Measurements from ENCODE around the gene B4GALT5.
A peak's percentile ranks its signal among the peaks of the same experiment; 100 is the strongest.

B4GALT5 gene

GRCh38 chr20:49699200-49699992 lies 14.3 kb downstream of the B4GALT5 start:
- DNase-seq: no peak

- DNase-seq: no peak
These were observed 15.2 kb downstream of the B4GALT5 start for GRCh38 chr20:49698477-49698876.

- peak; percentile 91 for DNase-seq
These were observed 16.6 kb downstream of the B4GALT5 start for GRCh38 chr20:49697071-49697470.

GRCh38 chr20:49696594-49696993 lies 17.1 kb downstream of the B4GALT5 start:
- peak; percentile 46 for DNase-seq

GRCh38 chr20:49695830-49696229 lies 17.8 kb downstream of the B4GALT5 start:
- DNase-seq: no peak

- no peak for DNase-seq
These were observed 19.1 kb downstream of the B4GALT5 start for GRCh38 chr20:49694450-49695071.

- DNase-seq: no peak
These were observed 20.1 kb downstream of the B4GALT5 start for GRCh38 chr20:49693435-49694171.

GRCh38 chr20:49692941-49693340 lies 20.7 kb downstream of the B4GALT5 start:
- DNase-seq: no peak

DNA sequence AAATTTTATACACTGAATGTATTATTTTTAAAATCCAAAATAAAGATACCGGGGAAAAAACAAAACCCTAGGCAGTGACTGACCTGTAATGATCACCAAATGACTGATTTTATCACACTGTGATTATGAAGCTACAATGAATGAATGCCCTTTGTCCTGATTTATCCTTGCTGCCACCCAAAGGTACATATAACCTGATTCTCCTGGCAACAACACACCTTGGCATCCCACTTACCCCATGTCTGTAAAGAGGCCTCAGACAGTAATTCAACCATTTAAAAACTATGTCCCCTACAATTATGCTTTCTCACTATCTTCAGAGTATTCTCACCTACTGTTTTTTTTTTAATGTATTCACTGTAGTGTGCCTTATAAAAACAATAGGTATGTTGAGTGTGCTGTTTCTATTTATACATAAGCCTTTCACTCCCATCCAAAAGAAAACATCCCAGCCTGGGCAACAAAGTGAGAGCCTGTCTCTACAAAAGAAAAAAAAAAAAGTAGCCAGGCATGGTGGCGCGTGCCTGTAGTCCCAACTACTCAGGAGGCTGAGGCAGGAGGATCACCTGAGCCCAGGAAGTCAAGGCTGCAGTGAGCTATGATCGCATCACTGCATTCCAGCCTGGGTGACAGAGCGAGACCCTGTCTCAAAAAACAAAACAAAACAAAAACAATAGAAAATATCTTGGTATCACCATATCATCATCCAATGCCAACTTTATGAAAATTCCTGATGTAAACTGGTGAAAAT lies 21.7 kb downstream of the B4GALT5 start:
- DNase-seq: no peak

GRCh38 chr20:49690899-49691620 lies 22.6 kb downstream of the B4GALT5 start:
- DNase-seq: no peak

DNA sequence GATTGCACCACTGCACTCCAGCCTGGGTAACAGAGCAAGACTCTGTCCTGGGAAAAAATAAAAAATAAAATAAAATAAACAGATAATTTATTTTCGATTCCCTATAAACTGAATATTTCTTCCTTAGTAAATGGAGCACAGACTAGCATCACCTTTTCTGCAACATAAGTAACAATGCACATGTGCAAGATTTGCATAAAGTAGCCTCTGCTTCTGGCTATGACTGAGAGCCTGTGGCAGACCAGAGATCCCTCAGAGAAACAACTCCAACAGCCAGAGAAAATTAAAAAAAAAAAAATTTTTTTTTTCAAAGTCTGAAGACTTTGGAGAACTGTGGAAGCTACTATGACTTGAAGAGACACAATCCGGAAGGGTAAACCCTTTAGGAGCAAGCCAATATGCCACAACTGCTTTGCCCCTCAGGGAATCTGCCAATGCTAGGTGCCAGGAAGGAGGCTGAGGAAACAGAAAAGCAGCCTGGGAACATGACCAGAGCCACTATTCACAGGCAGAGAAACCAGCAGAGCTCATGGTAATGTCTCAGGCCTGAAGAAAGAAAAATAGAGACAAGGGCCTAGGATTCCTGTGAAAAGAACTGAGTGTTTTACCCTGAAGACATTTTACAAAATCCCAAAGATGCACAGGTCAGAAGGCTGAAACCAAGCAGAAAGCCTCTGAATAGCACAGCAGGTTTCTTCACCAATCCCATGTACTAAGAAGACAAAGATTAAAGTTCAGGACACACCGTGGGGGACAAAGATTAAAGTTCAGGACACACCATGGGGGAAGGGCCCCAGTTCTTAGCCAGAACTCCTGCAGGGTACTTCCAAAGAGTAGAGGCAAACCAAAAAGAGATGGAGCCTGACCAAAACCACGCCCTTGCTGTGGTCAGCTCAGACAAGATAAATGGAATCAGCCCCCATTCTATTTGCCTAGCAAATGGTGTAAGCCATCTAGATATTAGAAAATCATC lies 25.8 kb downstream of the B4GALT5 start:
- DNase-seq: no peak

GRCh38 chr20:49685809-49686208 lies 27.9 kb downstream of the B4GALT5 start:
- no peak for DNase-seq

DNA sequence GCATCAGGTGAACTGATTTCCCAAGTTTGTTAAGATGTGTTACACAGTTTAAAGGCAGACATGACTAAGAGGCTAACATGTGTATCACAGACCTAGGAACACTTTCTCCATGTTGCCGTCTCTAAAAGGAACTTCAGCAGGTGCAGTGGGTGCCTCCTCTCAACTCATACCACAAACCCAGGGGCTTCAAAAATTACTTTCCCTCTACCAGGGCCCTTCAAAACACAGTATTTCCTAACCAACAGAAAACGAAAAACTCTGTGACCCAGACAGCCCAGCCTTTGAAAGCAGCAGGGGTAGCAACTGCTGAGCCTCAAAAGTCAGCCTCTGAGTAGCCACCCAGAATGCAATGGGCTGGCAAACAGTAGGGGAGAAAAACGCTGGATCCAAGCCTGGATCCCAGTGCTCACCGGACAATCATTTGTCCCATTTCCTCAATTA lies 28.5 kb downstream of the B4GALT5 start:
- no peak for DNase-seq

DNA sequence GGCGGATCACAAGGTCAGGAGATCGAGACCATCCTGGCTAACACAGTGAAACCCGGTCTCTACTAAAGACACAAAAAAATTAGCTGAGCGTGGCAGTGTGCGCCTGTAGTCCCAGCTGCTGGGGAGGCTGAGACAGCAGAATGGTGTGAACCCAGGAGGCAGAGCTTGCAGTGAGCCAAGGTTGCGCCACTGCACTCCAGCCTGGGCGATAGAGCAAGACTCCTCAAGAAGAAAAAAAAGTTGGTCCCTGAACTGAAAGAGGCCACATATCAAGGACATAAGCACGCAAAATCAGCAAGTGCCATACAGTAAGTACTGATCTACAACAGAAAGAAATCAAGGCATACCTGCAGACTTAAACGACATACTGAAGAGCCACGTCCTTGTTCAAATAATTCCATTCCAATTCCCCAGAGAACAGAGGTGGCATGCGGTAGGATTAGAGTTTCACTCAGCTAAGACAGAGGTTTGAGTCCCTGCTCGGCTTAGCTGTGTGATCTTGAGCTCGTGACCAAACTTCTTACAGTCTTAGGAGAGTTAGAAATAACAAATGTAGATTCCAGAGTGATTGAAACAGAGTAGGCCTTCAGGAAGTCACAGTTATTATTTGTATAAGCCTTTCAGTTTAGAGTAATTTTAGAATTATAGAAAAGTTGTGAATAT lies 29.2 kb downstream of the B4GALT5 start:
- DNase-seq: no peak

DNA sequence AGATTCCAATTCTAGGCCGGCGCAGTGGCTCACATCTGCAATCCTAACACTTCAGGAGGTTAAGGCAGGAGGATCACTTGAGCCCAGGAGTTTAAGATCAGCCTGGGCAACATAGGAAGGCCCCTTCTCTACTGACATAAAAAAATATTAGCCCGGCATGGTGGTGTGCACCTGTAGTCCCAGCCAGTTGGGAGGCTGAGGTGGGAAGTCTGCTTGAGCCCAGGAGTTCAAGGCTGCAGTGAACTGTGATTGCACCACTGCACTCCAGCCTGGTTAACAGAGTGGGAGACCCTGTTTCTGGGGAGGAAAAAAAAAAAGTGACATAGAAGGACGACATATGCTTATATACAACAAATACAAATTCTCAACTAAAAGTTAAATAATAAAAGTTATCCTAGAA lies 30.9 kb downstream of the B4GALT5 start:
- DNase-seq: no peak

- DNase-seq: no peak
These were observed 31.4 kb downstream of the B4GALT5 start for GRCh38 chr20:49682278-49682677.

DNA sequence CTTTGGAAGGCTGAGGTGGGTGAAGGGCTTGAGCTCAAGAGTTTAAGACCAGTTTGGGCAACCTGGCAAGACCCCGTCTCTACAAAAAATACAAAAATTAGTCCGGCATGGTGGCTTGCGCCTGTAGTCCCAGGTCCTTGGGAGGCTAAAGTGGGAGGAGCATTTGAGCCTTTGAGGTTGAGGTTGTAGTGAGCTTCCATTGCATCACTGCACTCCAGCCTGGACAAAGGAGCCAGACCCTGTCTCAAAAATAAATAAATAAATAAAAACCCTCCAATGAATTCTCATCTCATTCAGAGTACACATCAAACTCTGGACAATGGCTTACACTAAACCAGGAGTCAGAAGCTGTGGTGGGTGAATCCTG lies 31.8 kb downstream of the B4GALT5 start:
- no peak for DNase-seq

DNA sequence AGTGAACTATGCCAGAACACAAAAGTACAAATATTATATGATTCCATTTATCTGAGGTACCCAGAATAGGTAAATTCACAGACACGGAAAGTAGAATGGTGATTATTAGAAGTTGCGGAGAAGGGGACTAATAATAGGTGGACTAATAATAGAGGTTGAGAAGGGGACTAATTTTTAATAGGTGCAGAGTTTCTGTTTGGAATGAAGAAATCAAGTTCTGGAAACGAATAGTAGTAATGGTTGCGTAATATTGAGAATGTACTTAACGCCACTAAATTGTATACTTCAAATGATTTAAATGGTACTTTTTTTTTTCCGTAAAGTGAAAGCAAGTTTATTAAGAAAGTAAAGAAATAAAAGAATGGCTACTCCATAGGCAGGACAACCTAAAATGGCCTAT lies 33.2 kb downstream of the B4GALT5 start:
- DNase-seq: no peak

GRCh38 chr20:49679634-49680033 lies 34.0 kb downstream of the B4GALT5 start:
- DNase-seq: no peak

Data from NCI-H1105 treated with DMSO at 0.1 percent for 48 hours (cell line).